Lung (tissue), 12 donors: ENCODE data around the gene ASB18. TPM values are rescaled to one million over a fixed set of nuclear protein-coding genes. Genes with fewer than 3 reads are reported as not detected.

Source experiments
- ATAC-seq: fragments of 200-7000 bp; cut with Tn5 transposase; one replicate; pipeline ENCODE4 v1.9.1; 2020; ENCODE audit warnings: moderate number of reproducible peaks; ENCODE audit not compliant: insufficient read depth, low FRiP score
- DNase-seq, 3 donors: peaks; one replicate each; pipeline ENCODE4 v3.0.0-alpha.2; 2013 to 2017
- H3K27ac ChIP-seq, 2 donors: one replicate each; pipeline ENCODE4 v1.5.1; 2013; ENCODE audit warnings: mild to moderate bottlenecking in 2 of 2, moderate library complexity in 2 of 2, control low read depth in 1 of 2, inconsistent platforms in 1 of 2, low read depth in 1 of 2, low read length in 1 of 2
- H3K27me3 ChIP-seq, 3 donors: one replicate each; pipeline ENCODE4 v1.5.1; 2013; ENCODE audit warnings: low read length in 2 of 3; ENCODE audit not compliant: control insufficient read depth in 3 of 3, insufficient read depth in 3 of 3
- H3K36me3 ChIP-seq, 4 donors: one replicate each; pipeline ENCODE4 v1.5.1; 2013; ENCODE audit warnings: low read length in 4 of 4, mild to moderate bottlenecking in 1 of 4, moderate library complexity in 1 of 4; ENCODE audit not compliant: control insufficient read depth in 4 of 4, insufficient read depth in 4 of 4
- H3K4me1 ChIP-seq, 5 donors: one replicate each; pipeline ENCODE4 v1.5.1; 2013; ENCODE audit warnings: low read length in 5 of 5, mild to moderate bottlenecking in 2 of 5, moderate library complexity in 1 of 5; ENCODE audit not compliant: control insufficient read depth in 5 of 5, insufficient read depth in 5 of 5
- H3K4me3 ChIP-seq: one replicate; pipeline ENCODE4 v1.5.1; 2013; ENCODE audit warnings: mild to moderate bottlenecking, control low read depth, moderate library complexity
- H3K9ac ChIP-seq, 2 donors: one replicate each; pipeline ENCODE4 v1.5.1; 2013; ENCODE audit warnings: low read length in 2 of 2, control low read depth in 1 of 2; ENCODE audit not compliant: insufficient read depth in 1 of 2
- H3K9me3 ChIP-seq, 4 donors: one replicate each; pipeline ENCODE4 v1.5.1; 2013; ENCODE audit warnings: low read length in 3 of 4, mild to moderate bottlenecking in 1 of 4, moderate library complexity in 1 of 4; ENCODE audit not compliant: control insufficient read depth in 4 of 4, insufficient read depth in 3 of 4
- WGBS, 2 donors: extraction: QIAGEN DNeasy Blood & Tissue Kit; methylation state at CpG; one replicate each; pipeline ENCODE4 v1.1.7; 2013; 5-methylcytosine and 5-hydroxymethylcytosine counted together
- polyA plus RNA-seq, 2 donors: library from polyadenylated mRNA; stranded (reverse); fragments of 200-250 nt; gene quantifications; one replicate each; pipeline ENCODE4 v1.2.1, GENCODE V29; 2013
- total RNA-seq, 2 donors: library from RNA; depleted of rRNA in 1 of 2; stranded (reverse); fragments of >200 nt in 1 of 2; gene quantifications; one replicate each; pipeline ENCODE4 v1.2.1, GENCODE V29; 2014 to 2021
- TF ChIP-seq, protein P1 (sequence below): IDR thresholded peaks from 2 replicates; pipeline ENCODE4 v1.5.1; 2012; ENCODE audit warnings: mild to moderate bottlenecking; ENCODE audit errors: control extremely low read depth, extremely low read depth
- donor health status: control.
- donor health status: control.
- donor health status: Bipolar disorder and iron deficiency.
- donor health status: healthy.
- donor health status: DM: yes; HTN: yes; CAD: no.

The ASB18 gene
- total and polyA plus RNA-seq, 4 donors, result not detected

GRCh38 chr2:236305964-236306605, 41.9 kb upstream of the ASB18 start:
- H3K4me1 ChIP-seq, result peaks cover 0 to 3% (median 0%) of the 10 kb centered on the region in 5 donors
- DNase-seq (no peak), ATAC-seq (no peak)
- no peaks in the 10 kb centered on the region for H3K9me3 ChIP-seq
- no peak overlapping the region for H3K27ac ChIP-seq
- H3K9ac ChIP-seq, result no peak overlapping the region
- no peaks in the 10 kb centered on the region for H3K36me3 ChIP-seq
- peaks cover 0 to 3% (median 0%) of the 10 kb centered on the region in 3 donors for H3K27me3 ChIP-seq
- WGBS, 2 donors, result 82 to 84% methylated on average over 6 of the region's 6 CpGs
- TF ChIP-seq, protein P1, sequence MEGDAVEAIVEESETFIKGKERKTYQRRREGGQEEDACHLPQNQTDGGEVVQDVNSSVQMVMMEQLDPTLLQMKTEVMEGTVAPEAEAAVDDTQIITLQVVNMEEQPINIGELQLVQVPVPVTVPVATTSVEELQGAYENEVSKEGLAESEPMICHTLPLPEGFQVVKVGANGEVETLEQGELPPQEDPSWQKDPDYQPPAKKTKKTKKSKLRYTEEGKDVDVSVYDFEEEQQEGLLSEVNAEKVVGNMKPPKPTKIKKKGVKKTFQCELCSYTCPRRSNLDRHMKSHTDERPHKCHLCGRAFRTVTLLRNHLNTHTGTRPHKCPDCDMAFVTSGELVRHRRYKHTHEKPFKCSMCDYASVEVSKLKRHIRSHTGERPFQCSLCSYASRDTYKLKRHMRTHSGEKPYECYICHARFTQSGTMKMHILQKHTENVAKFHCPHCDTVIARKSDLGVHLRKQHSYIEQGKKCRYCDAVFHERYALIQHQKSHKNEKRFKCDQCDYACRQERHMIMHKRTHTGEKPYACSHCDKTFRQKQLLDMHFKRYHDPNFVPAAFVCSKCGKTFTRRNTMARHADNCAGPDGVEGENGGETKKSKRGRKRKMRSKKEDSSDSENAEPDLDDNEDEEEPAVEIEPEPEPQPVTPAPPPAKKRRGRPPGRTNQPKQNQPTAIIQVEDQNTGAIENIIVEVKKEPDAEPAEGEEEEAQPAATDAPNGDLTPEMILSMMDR, result no peak
- H3K4me3 ChIP-seq, result no peak overlapping the region

GRCh38 chr2:236305531-236305930, 41.3 kb upstream of the ASB18 start:
- WGBS, 2 donors, result 91% methylated on average over 10 of the region's 10 CpGs
- no peak for ATAC-seq
- no peak overlapping the region for H3K9ac ChIP-seq
- H3K9me3 ChIP-seq, result no peaks in the 10 kb centered on the region
- no peak for DNase-seq
- H3K27me3 ChIP-seq, result peaks cover 0 to 3% (median 0%) of the 10 kb centered on the region in 3 donors
- H3K4me3 ChIP-seq, result no peak overlapping the region
- TF ChIP-seq, protein P1, result no peak
- peaks cover 0 to 3% (median 0%) of the 10 kb centered on the region in 5 donors for H3K4me1 ChIP-seq
- no peaks in the 10 kb centered on the region for H3K36me3 ChIP-seq
- H3K27ac ChIP-seq, result no peak overlapping the region

- H3K9ac ChIP-seq, result no peak overlapping the region
- no peaks in the 10 kb centered on the region for H3K4me1 ChIP-seq
- ATAC-seq (no peak), DNase-seq (no peak)
- peaks cover 0 to 3% (median 0%) of the 10 kb centered on the region in 3 donors for H3K27me3 ChIP-seq
- H3K36me3 ChIP-seq, result no peaks in the 10 kb centered on the region
- TF ChIP-seq, protein P1, result no peak
- no peak overlapping the region for H3K4me3 ChIP-seq
- no peaks in the 10 kb centered on the region for H3K9me3 ChIP-seq
- 86 to 93% methylated on average over 2 of the region's 2 CpGs for WGBS, 2 donors
- H3K27ac ChIP-seq, result no peak overlapping the region
Observed at GRCh38 chr2:236303935-236304334, 39.7 kb upstream of the ASB18 start.

GRCh38 chr2:236302555-236302954, 38.3 kb upstream of the ASB18 start:
- DNase-seq (no peak), ATAC-seq (no peak)
- H3K36me3 ChIP-seq, result no peaks in the 10 kb centered on the region
- no peak overlapping the region for H3K4me3 ChIP-seq
- no peak overlapping the region for H3K9ac ChIP-seq
- H3K4me1 ChIP-seq, result no peaks in the 10 kb centered on the region
- H3K27ac ChIP-seq, result no peak overlapping the region
- H3K9me3 ChIP-seq, result no peaks in the 10 kb centered on the region
- H3K27me3 ChIP-seq, result peaks cover 0 to 3% (median 0%) of the 10 kb centered on the region in 3 donors
- TF ChIP-seq, protein P1, result no peak
- 88 to 92% methylated on average over 6 of the region's 6 CpGs for WGBS, 2 donors
